Measurements from ENCODE around the gene ZKSCAN5.

DNA sequence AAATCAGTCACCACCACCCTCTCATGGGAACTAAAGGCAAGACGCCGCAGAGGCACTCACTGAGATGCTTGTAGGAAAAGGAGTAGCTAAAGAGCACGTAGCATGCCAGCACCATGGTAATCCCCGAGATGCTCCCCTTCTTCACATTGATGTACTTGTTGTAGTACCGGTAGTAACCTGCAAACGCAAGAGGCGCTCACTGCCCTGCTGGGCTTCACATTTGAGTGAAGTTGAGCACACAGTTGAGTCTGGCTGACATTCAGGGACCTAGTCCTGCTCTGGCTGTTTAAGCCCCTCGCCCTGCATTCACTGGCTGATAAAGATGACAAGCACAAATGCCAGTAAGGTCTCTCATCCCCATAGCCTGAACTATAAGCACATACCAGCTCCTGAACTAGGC is 45.4 kb upstream of the ZKSCAN5 start:
- TF ChIP-seq, protein P1, sequence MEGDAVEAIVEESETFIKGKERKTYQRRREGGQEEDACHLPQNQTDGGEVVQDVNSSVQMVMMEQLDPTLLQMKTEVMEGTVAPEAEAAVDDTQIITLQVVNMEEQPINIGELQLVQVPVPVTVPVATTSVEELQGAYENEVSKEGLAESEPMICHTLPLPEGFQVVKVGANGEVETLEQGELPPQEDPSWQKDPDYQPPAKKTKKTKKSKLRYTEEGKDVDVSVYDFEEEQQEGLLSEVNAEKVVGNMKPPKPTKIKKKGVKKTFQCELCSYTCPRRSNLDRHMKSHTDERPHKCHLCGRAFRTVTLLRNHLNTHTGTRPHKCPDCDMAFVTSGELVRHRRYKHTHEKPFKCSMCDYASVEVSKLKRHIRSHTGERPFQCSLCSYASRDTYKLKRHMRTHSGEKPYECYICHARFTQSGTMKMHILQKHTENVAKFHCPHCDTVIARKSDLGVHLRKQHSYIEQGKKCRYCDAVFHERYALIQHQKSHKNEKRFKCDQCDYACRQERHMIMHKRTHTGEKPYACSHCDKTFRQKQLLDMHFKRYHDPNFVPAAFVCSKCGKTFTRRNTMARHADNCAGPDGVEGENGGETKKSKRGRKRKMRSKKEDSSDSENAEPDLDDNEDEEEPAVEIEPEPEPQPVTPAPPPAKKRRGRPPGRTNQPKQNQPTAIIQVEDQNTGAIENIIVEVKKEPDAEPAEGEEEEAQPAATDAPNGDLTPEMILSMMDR (IDR thresholded peaks at IDR 0.05; ENCODE audit: low read length), result peak; percentile 42
- TF ChIP-seq EZH2phosphoT487 (IDR thresholded peaks at IDR 0.05; ENCODE audit: low read length) (no peak), EZH2 (optimal IDR thresholded peaks at IDR 0.05; ENCODE audit: low read depth, low read length) (no peak)

Measured in MM.1S (cell line).